ENCODE measurements around the gene KCNE2.

The KCNE2 gene

GRCh38 chr21:34363733-34364132 is at the start of gene KCNE2:
Gene KCNE2 (plus strand): TSS chr21:34364006. CDS start chr21:34370479, 6,473 bp downstream.
- no peak for DNase-seq (ENCODE audit: low read depth)

GRCh38 chr21:34319585-34319984 is 44.2 kb upstream of the KCNE2 start:
- DNase-seq (ENCODE audit: low read depth): no peak

- DNase-seq (ENCODE audit: low read depth): no peak
These were observed 43.8 kb upstream of the KCNE2 start for GRCh38 chr21:34320011-34320410.

GRCh38 chr21:34330055-34330454 is 33.8 kb upstream of the KCNE2 start:
- DNase-seq (ENCODE audit: low read depth): no peak

- no peak for DNase-seq (ENCODE audit: low read depth)
These were observed 32.1 kb upstream of the KCNE2 start for GRCh38 chr21:34331726-34332125.

GRCh38 chr21:34332347-34332746 is 31.5 kb upstream of the KCNE2 start:
- no peak for DNase-seq (ENCODE audit: low read depth)

GRCh38 chr21:34333121-34333739 is 30.6 kb upstream of the KCNE2 start:
- no peak for DNase-seq (ENCODE audit: low read depth)

GRCh38 chr21:34335316-34335715 is 28.5 kb upstream of the KCNE2 start:
- no peak for DNase-seq (ENCODE audit: low read depth)

- DNase-seq (ENCODE audit: low read depth): no peak
These were observed 27.6 kb upstream of the KCNE2 start for GRCh38 chr21:34336245-34336644.

GRCh38 chr21:34336756-34337391 is 26.9 kb upstream of the KCNE2 start:
- no peak for DNase-seq (ENCODE audit: low read depth)

- DNase-seq (ENCODE audit: low read depth): no peak
These were observed 26.1 kb upstream of the KCNE2 start for GRCh38 chr21:34337741-34338140.

GRCh38 chr21:34338226-34338625 is 25.6 kb upstream of the KCNE2 start:
- DNase-seq (ENCODE audit: low read depth): no peak

GRCh38 chr21:34340061-34340460 is 23.7 kb upstream of the KCNE2 start:
- DNase-seq (ENCODE audit: low read depth): no peak

- DNase-seq (ENCODE audit: low read depth): no peak
These were observed 21.3 kb upstream of the KCNE2 start for GRCh38 chr21:34342476-34342875.

GRCh38 chr21:34343347-34343746 is 20.5 kb upstream of the KCNE2 start:
- DNase-seq (ENCODE audit: low read depth): no peak

- DNase-seq (ENCODE audit: low read depth): no peak
These were observed 19.9 kb upstream of the KCNE2 start for GRCh38 chr21:34343838-34344381.

- no peak for DNase-seq (ENCODE audit: low read depth)
These were observed 19.2 kb upstream of the KCNE2 start for GRCh38 chr21:34344584-34344983.

GRCh38 chr21:34345091-34345871 is 18.5 kb upstream of the KCNE2 start:
- DNase-seq (ENCODE audit: low read depth): no peak

- no peak for DNase-seq (ENCODE audit: low read depth)
These were observed 17.9 kb upstream of the KCNE2 start for GRCh38 chr21:34345892-34346291.

- DNase-seq (ENCODE audit: low read depth): no peak
These were observed 14.8 kb upstream of the KCNE2 start for GRCh38 chr21:34348890-34349519.

GRCh38 chr21:34351786-34352241 is 12.0 kb upstream of the KCNE2 start:
- peak; percentile 7 for DNase-seq (ENCODE audit: low read depth)

GRCh38 chr21:34352556-34352955 is 11.2 kb upstream of the KCNE2 start:
- DNase-seq (ENCODE audit: low read depth): no peak

Measured in activated T-cell treated with anti-CD3 and anti-CD28 coated beads for 48 hours (primary cell).